GM21526 (cell line): ENCODE data around the gene JAK1.
A peak's percentile ranks its signal among the peaks of the same experiment; 100 is the strongest.
"Not testable (repeated sequence)": the region's sequence is repeated elsewhere in the genome, so short reads cannot be mapped to it uniquely, and the experiment has no call there.

Source experiments
- ATAC-seq: cut with Tn5 transposase; IDR thresholded peaks from one replicate; pipeline ENCODE4 v1.9.1; 2021; ENCODE audit warnings: moderate library complexity; ENCODE audit not compliant: unreplicated experiment, low FRiP score

Gene JAK1

GRCh38 chr1:64844609-64845008, 121.7 kb downstream of the JAK1 start:
- no peak for ATAC-seq

GRCh38 chr1:64844175-64844574, 122.2 kb downstream of the JAK1 start:
- no peak for ATAC-seq

DNA sequence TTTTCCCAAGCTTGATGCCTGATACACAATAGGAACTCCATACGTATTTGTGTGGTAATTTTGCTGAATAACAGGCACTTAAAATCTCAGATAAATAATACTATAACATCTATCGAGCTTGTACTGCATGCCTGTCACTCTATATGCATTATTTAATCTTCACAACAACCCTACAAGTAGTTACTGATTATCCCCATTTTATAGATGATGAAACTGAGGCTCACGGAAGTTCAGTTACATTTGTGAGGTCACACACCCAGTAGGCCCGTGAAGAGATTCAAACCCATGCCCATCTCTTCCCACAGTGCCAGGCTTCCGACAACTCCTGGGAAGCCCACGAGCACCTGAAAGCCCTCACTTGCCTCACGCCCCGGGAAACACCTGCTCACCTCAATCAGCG, 122.7 kb downstream of the JAK1 start:
- ATAC-seq: no peak

GRCh38 chr1:64842224-64842623, 124.1 kb downstream of the JAK1 start:
- no peak for ATAC-seq

GRCh38 chr1:64841330-64842065, 124.9 kb downstream of the JAK1 start:
- ATAC-seq: no peak

GRCh38 chr1:64839732-64840405, 126.5 kb downstream of the JAK1 start:
- no peak for ATAC-seq

DNA sequence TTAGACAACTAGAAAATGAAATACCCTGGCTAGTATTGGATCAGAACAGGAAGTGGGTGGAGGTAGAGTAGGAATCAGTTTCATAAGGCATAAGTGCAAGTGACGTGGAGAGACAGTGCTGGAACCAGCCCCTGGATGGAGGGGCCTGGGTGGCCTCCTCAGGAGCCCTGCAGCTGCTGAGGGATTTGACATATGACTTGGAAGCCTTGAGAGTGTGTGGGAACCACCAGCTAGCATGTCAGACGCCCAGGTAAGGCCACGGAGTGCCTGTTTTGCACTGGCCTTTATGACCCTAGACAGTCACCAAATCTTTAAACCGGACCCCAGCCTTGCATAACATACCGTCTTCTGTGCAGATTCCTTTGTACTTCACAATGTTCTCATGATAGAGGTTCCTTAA, 127.1 kb downstream of the JAK1 start:
- no peak for ATAC-seq

DNA sequence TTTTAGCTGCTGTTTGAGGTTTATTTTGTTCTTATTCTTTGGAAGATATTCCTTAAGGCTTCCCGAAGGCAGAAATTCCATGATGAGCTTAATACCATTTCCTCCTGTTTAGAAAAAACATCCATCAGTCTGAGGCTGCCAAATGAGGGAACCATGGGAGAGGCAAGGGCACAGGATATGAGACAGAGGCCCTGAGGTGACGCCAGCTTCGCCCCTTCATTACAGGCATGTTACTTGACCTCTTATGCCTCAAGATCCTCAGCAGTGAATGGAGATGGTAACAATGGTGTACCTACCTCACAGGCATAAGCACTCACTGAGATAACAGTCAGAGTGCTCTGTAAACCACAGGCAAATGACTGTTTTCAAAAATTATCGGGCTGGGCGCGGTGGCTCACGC, 127.9 kb downstream of the JAK1 start:
- no peak for ATAC-seq

GRCh38 chr1:64836802-64837201, 129.5 kb downstream of the JAK1 start:
- no peak for ATAC-seq

GRCh38 chr1:64834734-64835133, 131.6 kb downstream of the JAK1 start:
- ATAC-seq: no peak

- no peak for ATAC-seq
These were observed 136.2 kb downstream of the JAK1 start for GRCh38 chr1:64830030-64830651.

- ATAC-seq: no peak
These were observed 136.8 kb downstream of the JAK1 start for GRCh38 chr1:64829411-64830029.

DNA sequence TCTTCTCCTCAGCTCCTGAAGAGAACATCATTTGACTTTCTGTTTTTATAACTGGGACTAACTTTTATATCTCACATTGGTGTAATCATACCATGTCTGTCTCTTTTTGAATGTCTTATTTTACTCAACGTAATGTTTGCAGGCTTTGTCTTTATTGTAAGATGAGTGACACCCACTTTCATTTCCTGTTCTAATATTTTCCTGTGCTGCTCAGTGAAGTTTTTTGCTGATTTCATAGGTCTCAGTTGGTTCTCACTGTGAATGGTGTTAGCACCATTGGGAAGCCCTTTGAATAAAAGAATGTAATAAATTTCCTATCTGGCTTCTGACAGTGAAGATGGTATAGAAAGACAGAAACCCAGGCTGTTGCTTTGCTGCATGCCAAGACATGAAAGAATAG, 137.5 kb downstream of the JAK1 start:
- ATAC-seq: no peak

DNA sequence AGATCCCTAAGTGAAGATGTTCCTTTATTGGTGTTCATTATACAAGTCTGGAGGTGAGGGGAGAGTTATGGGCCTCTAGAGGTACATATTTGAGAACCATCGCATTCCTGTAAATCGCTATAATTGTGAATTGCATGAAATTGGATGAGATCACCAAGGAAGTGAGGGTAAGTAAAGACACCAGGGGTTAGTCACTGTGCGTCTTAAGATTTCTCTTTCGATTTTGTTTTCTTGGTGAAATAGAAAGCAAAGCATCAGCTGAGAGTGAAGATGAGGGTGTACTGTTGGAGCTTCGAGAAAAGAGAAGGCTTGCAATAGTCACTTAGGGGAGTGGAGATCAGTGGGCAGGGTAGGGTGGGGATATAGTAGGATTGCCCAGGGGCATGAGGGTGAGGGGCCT, 139.4 kb downstream of the JAK1 start:
- peak; percentile 90 for ATAC-seq

- no peak for ATAC-seq
These were observed 142.5 kb downstream of the JAK1 start for GRCh38 chr1:64823691-64824476.

DNA sequence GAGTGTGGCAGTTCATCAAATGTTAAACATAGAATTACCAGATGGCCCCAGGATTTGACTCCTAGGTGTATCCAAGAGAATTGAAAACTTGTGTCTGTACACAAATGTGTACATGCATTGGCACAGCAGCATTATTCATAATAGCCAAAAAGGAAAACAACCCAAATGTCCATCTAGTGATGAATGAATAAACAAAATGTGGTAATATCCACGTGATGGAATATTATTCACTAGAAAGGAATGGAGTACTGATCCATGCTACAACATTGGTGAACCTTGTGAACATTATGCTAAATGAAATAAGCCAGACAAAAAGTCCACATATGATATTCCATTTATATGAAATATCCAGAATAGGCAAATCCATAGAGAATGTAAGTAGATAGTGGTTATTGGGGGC, 143.7 kb downstream of the JAK1 start:
- no peak for ATAC-seq

GRCh38 chr1:64820572-64820971, 145.8 kb downstream of the JAK1 start:
- ATAC-seq: not testable (repeated sequence)

DNA sequence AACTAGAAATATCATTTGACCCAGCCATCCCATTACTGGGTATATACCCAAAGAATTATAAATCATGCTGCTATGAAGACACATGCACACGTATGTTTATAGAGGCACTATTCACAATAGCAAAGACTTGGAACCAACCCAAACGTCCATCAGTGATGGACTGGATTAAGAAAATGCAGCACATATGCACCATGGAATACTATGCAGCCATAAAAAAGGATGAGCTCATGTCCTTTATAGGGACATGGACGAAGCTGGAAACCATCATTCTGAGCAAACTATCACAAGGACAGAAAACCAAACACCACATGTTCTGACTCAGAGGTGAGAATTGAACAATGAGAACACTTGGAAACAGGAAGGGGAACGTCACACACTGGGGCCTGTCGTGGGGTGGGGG, 149.0 kb downstream of the JAK1 start:
- ATAC-seq: not testable (repeated sequence)

DNA sequence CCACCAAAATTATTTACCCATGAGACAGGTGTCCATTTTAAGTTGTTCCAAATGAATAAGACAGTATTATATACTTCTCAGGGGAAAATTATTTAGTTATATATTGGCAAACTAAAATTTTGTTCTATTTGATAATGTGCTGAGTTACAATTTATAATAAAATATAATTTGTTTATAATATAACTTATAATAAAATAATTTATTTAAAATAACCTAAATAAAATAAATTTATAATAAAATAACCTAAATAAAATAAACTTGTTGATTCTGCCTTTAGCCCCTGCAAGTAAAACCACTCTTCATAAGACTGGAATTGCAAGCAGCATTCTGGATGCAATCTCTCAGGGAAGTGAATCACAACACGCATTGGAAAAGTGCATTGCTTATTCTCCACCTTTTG, 151.9 kb downstream of the JAK1 start:
- ATAC-seq: no peak

DNA sequence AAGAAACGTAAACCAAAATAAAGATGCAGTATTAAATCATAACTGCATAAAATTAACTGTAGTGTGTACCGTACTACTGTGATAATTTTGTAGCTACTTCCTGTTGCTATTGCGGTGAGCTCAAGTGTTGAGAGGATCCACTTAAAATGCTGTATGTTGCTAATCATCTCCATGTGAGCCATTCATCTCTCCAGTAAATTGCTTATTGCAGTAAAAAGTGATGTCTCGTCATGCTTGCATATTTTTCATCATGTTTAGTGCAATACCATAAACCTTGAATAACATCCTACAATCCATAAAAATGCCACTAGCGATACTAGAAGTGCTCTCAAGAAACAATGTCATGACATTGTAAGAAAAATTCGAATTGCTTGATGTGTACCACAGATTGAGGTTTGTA, 155.2 kb downstream of the JAK1 start:
- no peak for ATAC-seq

GRCh38 chr1:64810001-64810400, 156.3 kb downstream of the JAK1 start:
- ATAC-seq: no peak
